Measurements from ENCODE around the gene MAGEB10. TPM values are rescaled to one million over a fixed set of nuclear protein-coding genes. Genes with fewer than 3 reads are reported as not detected.

MAGEB10 gene, protein sequence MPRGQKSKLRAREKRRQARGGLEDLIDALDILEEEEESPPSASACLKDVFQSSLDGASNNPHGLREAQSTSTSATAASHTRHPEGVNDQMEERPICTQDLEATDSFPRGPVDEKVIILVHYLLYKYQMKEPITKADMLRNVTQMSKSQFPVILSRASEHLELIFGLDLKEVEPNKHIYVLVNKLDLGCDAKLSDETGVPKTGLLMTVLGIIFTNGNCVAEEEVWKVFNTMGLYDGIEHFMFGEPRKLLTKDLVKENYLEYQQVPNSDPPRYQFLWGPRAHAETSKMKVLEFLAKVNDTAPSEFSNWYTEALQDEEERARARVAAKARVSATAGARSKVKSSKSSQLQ
- total RNA-seq: not detected in 2 replicates

DNA sequence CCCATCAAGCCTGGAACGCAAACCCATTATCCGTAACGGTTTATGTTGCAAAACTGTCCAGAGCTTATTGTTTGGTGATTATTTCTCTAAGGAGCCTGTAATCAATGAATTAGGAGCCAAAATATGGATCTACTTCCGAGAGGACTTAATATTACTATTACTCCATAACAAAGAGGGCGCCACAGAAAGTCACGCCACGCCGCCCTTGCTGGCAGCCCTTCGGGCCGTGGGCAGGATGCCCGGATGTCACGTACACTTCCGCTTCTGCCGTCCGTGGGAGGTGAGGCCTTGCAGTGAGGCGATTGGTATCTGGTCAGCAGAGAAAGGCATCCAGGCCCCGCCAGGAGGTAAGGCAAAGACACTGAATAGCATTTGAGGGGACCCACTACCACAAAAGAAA is at the start of gene MAGEB10:
MAGEB10 (plus strand) TSS at position 301 of the 400 bp plus-strand sequence. CDS start 13,317 bp downstream, outside the sequence.
- TF ChIP-seq, protein P1, sequence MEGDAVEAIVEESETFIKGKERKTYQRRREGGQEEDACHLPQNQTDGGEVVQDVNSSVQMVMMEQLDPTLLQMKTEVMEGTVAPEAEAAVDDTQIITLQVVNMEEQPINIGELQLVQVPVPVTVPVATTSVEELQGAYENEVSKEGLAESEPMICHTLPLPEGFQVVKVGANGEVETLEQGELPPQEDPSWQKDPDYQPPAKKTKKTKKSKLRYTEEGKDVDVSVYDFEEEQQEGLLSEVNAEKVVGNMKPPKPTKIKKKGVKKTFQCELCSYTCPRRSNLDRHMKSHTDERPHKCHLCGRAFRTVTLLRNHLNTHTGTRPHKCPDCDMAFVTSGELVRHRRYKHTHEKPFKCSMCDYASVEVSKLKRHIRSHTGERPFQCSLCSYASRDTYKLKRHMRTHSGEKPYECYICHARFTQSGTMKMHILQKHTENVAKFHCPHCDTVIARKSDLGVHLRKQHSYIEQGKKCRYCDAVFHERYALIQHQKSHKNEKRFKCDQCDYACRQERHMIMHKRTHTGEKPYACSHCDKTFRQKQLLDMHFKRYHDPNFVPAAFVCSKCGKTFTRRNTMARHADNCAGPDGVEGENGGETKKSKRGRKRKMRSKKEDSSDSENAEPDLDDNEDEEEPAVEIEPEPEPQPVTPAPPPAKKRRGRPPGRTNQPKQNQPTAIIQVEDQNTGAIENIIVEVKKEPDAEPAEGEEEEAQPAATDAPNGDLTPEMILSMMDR (IDR thresholded peaks at IDR 0.05): no peak
- intact Hi-C loops (cut with micrococcal nuclease): no loop called here
- H3K27me3 Mint-ChIP-seq: no peaks in the 10 kb centered on the region

DNA sequence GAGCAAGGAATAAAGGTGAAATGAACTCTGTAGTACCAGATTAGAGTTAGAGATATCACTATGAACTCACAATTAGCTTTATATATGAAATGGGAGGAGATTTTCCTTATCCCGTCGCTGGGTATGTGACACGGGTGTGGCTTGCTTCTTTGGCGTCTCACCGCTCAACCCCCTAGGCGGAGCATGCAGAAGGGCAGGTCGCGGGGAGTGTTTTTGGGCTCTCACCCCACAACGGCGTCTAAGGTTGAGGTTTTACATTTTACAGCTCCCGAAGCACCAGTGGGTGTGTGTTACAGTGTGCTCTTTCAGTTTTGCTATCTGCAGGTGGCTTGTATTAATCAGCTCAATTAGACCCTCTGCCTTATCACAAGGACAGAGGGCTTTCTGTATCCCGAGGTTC is 42.1 kb upstream of the MAGEB10 start:
- POLR2A ChIA-PET: no interaction called here
- H3K27ac Mint-ChIP-seq: no peak overlapping the region
- CTCF ChIA-PET: no interaction called here
- no peaks in the 10 kb centered on the region for H3K4me1 Mint-ChIP-seq
- TF ChIP-seq, protein P1 (IDR thresholded peaks at IDR 0.05): no peak
- no peaks in the 10 kb centered on the region for H3K9me3 Mint-ChIP-seq
- ATAC-seq (ENCODE audit: low read depth): no peak
- intact Hi-C loops (cut with micrococcal nuclease): no loop called here
- DNase-seq: no peak
- H3K27me3 Mint-ChIP-seq: no peaks in the 10 kb centered on the region
- no peaks in the 10 kb centered on the region for H3K36me3 Mint-ChIP-seq (ENCODE audit: low read depth)
- no peak overlapping the region for H3K4me3 Mint-ChIP-seq

More for the DNA sequence above, at the start of gene MAGEB10:
- Mint-ChIP-seq H3K36me3 (ENCODE audit: low read depth) (no peaks in the 10 kb centered on the region), H3K4me1 (no peaks in the 10 kb centered on the region), H3K4me3 (no peak within 1 kb of the TSS), H3K9me3 (no peaks in the 10 kb centered on the region), H3K27ac (no peak within 1 kb of the TSS)
- ChIA-PET CTCF (no interaction called here), POLR2A (no interaction called here)
- ATAC-seq (ENCODE audit: low read depth) (no peak), DNase-seq (no peak)

DNA sequence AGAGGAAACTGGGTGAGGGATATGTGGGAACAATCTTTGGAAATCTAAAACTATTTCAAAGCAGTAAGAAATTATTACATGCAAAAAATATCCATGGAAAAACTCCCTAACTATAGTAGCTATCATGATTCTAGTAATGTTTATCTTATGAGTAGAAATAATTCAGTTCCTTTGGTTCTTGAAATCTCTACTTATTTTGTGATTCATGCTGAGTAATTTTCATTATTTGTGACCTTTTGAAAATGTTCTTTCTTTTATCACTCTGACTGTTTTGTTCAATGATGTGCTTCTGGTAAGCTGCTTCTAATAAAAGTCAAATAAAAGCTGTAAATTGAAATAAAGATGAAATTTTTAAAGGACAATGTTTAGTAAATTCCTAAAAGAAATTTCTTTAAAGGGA is 40.4 kb upstream of the MAGEB10 start:
- ATAC-seq (ENCODE audit: low read depth) (no peak), DNase-seq (no peak)
- Mint-ChIP-seq H3K4me1 (no peaks in the 10 kb centered on the region), H3K4me3 (no peak overlapping the region), H3K27ac (no peak overlapping the region), H3K9me3 (no peaks in the 10 kb centered on the region), H3K27me3 (no peaks in the 10 kb centered on the region), H3K36me3 (ENCODE audit: low read depth) (no peaks in the 10 kb centered on the region)
- TF ChIP-seq, protein P1 (IDR thresholded peaks at IDR 0.05): no peak
- ChIA-PET POLR2A (no interaction called here), CTCF (no interaction called here)
- intact Hi-C loops (cut with micrococcal nuclease): no loop called here

DNA sequence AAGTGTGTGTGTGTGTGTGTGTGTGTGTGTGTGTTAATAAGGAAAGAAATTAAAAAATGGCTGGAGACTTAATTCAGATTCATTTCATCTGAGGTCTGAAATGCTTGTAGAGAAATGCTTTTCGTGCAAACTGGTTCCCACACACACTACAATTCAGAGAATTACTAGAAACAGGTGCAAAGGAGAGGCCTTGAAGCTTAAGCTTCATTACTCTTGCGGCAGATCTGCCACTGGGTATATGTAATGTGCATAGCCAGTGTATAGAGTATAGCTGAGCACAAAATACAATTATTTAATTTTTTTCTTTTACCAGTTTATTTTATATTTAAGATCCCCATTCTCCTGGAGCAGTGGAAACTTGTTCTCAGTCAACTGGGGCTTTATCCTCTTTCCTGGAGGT is 31.8 kb upstream of the MAGEB10 start:
- CTCF ChIA-PET: no interaction called here
- intact Hi-C loops (cut with micrococcal nuclease): no loop called here
- Mint-ChIP-seq H3K27ac (no peak overlapping the region), H3K9me3 (no peaks in the 10 kb centered on the region), H3K4me1 (no peaks in the 10 kb centered on the region), H3K27me3 (no peaks in the 10 kb centered on the region), H3K36me3 (ENCODE audit: low read depth) (no peaks in the 10 kb centered on the region), H3K4me3 (no peak overlapping the region)
- TF ChIP-seq, protein P1 (IDR thresholded peaks at IDR 0.05): no peak
- DNase-seq (no peak), ATAC-seq (ENCODE audit: low read depth) (no peak)
- POLR2A ChIA-PET: no interaction called here

DNA sequence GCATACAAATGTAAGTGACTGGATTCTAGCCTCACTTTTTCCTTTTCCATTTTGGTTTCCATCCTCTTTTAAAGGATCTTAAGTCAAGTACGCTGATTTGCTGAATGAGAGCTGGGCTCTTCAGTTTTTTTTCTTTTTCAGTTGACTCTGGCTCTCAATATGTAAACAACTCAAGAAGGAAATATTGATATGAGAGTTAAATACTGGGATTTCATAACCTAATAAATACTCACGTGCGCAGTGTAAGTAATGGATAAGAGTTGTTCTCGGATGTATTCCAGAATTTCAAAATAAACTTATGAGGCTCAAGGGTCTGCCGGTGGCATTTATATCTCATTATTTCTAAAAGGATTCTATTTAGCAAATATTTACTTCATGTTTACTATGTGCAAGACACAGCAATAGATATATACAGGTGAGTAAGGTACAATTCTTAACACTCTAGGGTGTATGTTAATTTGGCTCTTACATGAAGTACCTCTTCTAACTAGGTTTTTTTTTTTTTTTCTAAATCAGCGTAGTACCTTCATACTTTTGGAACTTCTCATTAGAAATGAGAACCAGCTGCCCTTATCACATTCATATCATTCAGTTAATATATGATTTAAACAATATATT is 11.0 kb upstream of the MAGEB10 start:
- H3K4me1 Mint-ChIP-seq: no peaks in the 10 kb centered on the region
- no peaks in the 10 kb centered on the region for H3K27me3 Mint-ChIP-seq
- no peak for ATAC-seq (ENCODE audit: low read depth)
- ChIA-PET CTCF (no interaction called here), POLR2A (no interaction called here)
- H3K36me3 Mint-ChIP-seq (ENCODE audit: low read depth): no peaks in the 10 kb centered on the region
- no peak overlapping the region for H3K27ac Mint-ChIP-seq
- no peak overlapping the region for H3K4me3 Mint-ChIP-seq
- intact Hi-C loops (cut with micrococcal nuclease): no loop called here
- DNase-seq: no peak
- no peaks in the 10 kb centered on the region for H3K9me3 Mint-ChIP-seq
- TF ChIP-seq, protein P1 (IDR thresholded peaks at IDR 0.05): no peak
